Measurements from ENCODE around the gene SRPX.

SRPX gene

GRCh38 chrX:38111196-38111595 is 109.5 kb downstream of the SRPX start:
- Mint-ChIP-seq H3K27ac (ENCODE audit: low read depth) (no peak overlapping the region), H3K4me3 (no peak overlapping the region), H3K36me3 (ENCODE audit: insufficient read depth) (no peaks in the 10 kb centered on the region), H3K27me3 (peaks cover 11% of the 10 kb centered on the region), H3K9me3 (no peaks in the 10 kb centered on the region), H3K4me1 (no peaks in the 10 kb centered on the region)
- ATAC-seq (replicated peaks; ENCODE audit: extremely low read depth, poor library complexity, severe bottlenecking) (no peak), DNase-seq (ENCODE audit: low spot score in 2 of 2) (no peak)

GRCh38 chrX:38110231-38110630 is 110.4 kb downstream of the SRPX start:
- H3K27ac Mint-ChIP-seq (ENCODE audit: low read depth) = no peak overlapping the region
- peaks cover 11% of the 10 kb centered on the region for H3K27me3 Mint-ChIP-seq
- H3K4me1 Mint-ChIP-seq = no peaks in the 10 kb centered on the region
- no peaks in the 10 kb centered on the region for H3K9me3 Mint-ChIP-seq
- no peak overlapping the region for H3K4me3 Mint-ChIP-seq
- no peak for DNase-seq (ENCODE audit: low spot score in 2 of 2)
- no peaks in the 10 kb centered on the region for H3K36me3 Mint-ChIP-seq (ENCODE audit: insufficient read depth)
- ATAC-seq (replicated peaks; ENCODE audit: extremely low read depth, poor library complexity, severe bottlenecking) = no peak

GRCh38 chrX:38109042-38109898 is 111.4 kb downstream of the SRPX start:
- H3K4me3 Mint-ChIP-seq = no peak overlapping the region
- H3K27ac Mint-ChIP-seq (ENCODE audit: low read depth) = no peak overlapping the region
- no peak for DNase-seq (ENCODE audit: low spot score in 2 of 2)
- H3K9me3 Mint-ChIP-seq = no peaks in the 10 kb centered on the region
- H3K36me3 Mint-ChIP-seq (ENCODE audit: insufficient read depth) = no peaks in the 10 kb centered on the region
- peaks cover 8% of the 10 kb centered on the region for H3K27me3 Mint-ChIP-seq
- H3K4me1 Mint-ChIP-seq = no peaks in the 10 kb centered on the region
- ATAC-seq (replicated peaks; ENCODE audit: extremely low read depth, poor library complexity, severe bottlenecking) = no peak

GRCh38 chrX:38108364-38108763 is 112.3 kb downstream of the SRPX start:
- Mint-ChIP-seq H3K4me3 (no peak overlapping the region), H3K36me3 (ENCODE audit: insufficient read depth) (no peaks in the 10 kb centered on the region), H3K27me3 (no peaks in the 10 kb centered on the region), H3K27ac (ENCODE audit: low read depth) (no peak overlapping the region), H3K4me1 (no peaks in the 10 kb centered on the region), H3K9me3 (no peaks in the 10 kb centered on the region)
- ATAC-seq (replicated peaks; ENCODE audit: extremely low read depth, poor library complexity, severe bottlenecking) = no peak
- no peak for DNase-seq (ENCODE audit: low spot score in 2 of 2)

- Mint-ChIP-seq H3K27ac (ENCODE audit: low read depth) (no peak overlapping the region), H3K4me3 (no peak overlapping the region), H3K4me1 (no peaks in the 10 kb centered on the region), H3K9me3 (no peaks in the 10 kb centered on the region), H3K36me3 (ENCODE audit: insufficient read depth) (no peaks in the 10 kb centered on the region), H3K27me3 (peaks cover 9% of the 10 kb centered on the region)
- DNase-seq (ENCODE audit: low spot score in 2 of 2) (no peak), ATAC-seq (replicated peaks; ENCODE audit: extremely low read depth, poor library complexity, severe bottlenecking) (no peak)
These were observed 113.5 kb downstream of the SRPX start for GRCh38 chrX:38106991-38107655.

- no peaks in the 10 kb centered on the region for H3K4me1 Mint-ChIP-seq
- H3K27me3 Mint-ChIP-seq = peaks cover 9% of the 10 kb centered on the region
- ATAC-seq (replicated peaks; ENCODE audit: extremely low read depth, poor library complexity, severe bottlenecking) = no peak
- no peaks in the 10 kb centered on the region for H3K36me3 Mint-ChIP-seq (ENCODE audit: insufficient read depth)
- H3K4me3 Mint-ChIP-seq = no peak overlapping the region
- no peak overlapping the region for H3K27ac Mint-ChIP-seq (ENCODE audit: low read depth)
- H3K9me3 Mint-ChIP-seq = no peaks in the 10 kb centered on the region
- no peak for DNase-seq (ENCODE audit: low spot score in 2 of 2)
These were observed 115.4 kb downstream of the SRPX start for GRCh38 chrX:38105216-38105725.

- no peak for DNase-seq (ENCODE audit: low spot score in 2 of 2)
- Mint-ChIP-seq H3K27ac (ENCODE audit: low read depth) (no peak overlapping the region), H3K4me3 (no peak overlapping the region), H3K36me3 (ENCODE audit: insufficient read depth) (no peaks in the 10 kb centered on the region), H3K27me3 (peaks cover 9% of the 10 kb centered on the region), H3K9me3 (no peaks in the 10 kb centered on the region), H3K4me1 (no peaks in the 10 kb centered on the region)
- no peak for ATAC-seq (replicated peaks; ENCODE audit: extremely low read depth, poor library complexity, severe bottlenecking)
These were observed 116.5 kb downstream of the SRPX start for GRCh38 chrX:38103857-38104812.

GRCh38 chrX:38102875-38103274 is 117.8 kb downstream of the SRPX start:
- no peak for ATAC-seq (replicated peaks; ENCODE audit: extremely low read depth, poor library complexity, severe bottlenecking)
- Mint-ChIP-seq H3K36me3 (ENCODE audit: insufficient read depth) (no peaks in the 10 kb centered on the region), H3K4me1 (no peaks in the 10 kb centered on the region), H3K27ac (ENCODE audit: low read depth) (no peak overlapping the region), H3K27me3 (peaks cover 9% of the 10 kb centered on the region), H3K9me3 (no peaks in the 10 kb centered on the region), H3K4me3 (no peak overlapping the region)
- no peak for DNase-seq (ENCODE audit: low spot score in 2 of 2)

GRCh38 chrX:38102240-38102639 is 118.4 kb downstream of the SRPX start:
- peaks cover 9% of the 10 kb centered on the region for H3K27me3 Mint-ChIP-seq
- ATAC-seq (replicated peaks; ENCODE audit: extremely low read depth, poor library complexity, severe bottlenecking) (no peak), DNase-seq (ENCODE audit: low spot score in 2 of 2) (no peak)
- no peaks in the 10 kb centered on the region for H3K9me3 Mint-ChIP-seq
- no peaks in the 10 kb centered on the region for H3K4me1 Mint-ChIP-seq
- no peaks in the 10 kb centered on the region for H3K36me3 Mint-ChIP-seq (ENCODE audit: insufficient read depth)
- no peak overlapping the region for H3K4me3 Mint-ChIP-seq
- H3K27ac Mint-ChIP-seq (ENCODE audit: low read depth) = no peak overlapping the region

GRCh38 chrX:38099688-38100087 is 121.0 kb downstream of the SRPX start:
- Mint-ChIP-seq H3K27me3 (peaks cover 9% of the 10 kb centered on the region), H3K9me3 (no peaks in the 10 kb centered on the region), H3K36me3 (ENCODE audit: insufficient read depth) (no peaks in the 10 kb centered on the region), H3K27ac (ENCODE audit: low read depth) (no peak overlapping the region), H3K4me1 (no peaks in the 10 kb centered on the region), H3K4me3 (no peak overlapping the region)
- DNase-seq (ENCODE audit: low spot score in 2 of 2) (no peak), ATAC-seq (replicated peaks; ENCODE audit: extremely low read depth, poor library complexity, severe bottlenecking) (no peak)
